ENCODE measurements around the gene SLIT3.

DNA sequence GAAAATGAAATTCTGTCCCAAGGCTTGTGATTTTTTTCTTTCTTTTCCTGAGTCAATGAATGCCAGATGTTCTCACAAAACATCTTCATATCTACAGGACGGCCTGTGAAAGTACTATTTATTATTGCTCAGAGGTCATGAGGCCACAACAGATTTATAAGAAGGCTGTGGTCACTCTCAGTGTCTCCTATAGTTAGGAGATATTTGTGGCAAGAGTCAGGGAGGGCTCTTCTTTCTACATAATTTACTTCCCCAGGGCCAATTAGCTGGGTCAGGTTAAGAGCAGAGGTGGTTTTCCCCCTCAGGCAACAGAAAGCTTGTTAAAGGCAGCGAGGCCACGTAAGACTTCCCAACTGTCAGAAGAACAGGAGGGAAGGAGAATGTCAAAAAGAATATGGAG lies 248.7 kb downstream of the SLIT3 start:
- TF ChIP-seq, protein P1, sequence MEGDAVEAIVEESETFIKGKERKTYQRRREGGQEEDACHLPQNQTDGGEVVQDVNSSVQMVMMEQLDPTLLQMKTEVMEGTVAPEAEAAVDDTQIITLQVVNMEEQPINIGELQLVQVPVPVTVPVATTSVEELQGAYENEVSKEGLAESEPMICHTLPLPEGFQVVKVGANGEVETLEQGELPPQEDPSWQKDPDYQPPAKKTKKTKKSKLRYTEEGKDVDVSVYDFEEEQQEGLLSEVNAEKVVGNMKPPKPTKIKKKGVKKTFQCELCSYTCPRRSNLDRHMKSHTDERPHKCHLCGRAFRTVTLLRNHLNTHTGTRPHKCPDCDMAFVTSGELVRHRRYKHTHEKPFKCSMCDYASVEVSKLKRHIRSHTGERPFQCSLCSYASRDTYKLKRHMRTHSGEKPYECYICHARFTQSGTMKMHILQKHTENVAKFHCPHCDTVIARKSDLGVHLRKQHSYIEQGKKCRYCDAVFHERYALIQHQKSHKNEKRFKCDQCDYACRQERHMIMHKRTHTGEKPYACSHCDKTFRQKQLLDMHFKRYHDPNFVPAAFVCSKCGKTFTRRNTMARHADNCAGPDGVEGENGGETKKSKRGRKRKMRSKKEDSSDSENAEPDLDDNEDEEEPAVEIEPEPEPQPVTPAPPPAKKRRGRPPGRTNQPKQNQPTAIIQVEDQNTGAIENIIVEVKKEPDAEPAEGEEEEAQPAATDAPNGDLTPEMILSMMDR (IDR thresholded peaks at IDR 0.05 in 4 of 5, conservative IDR thresholded peaks at IDR 0.05 in 1 of 5), result no peak
- TF ChIP-seq POLR2A (IDR thresholded peaks at IDR 0.05), result no peak

Measured in gastrocnemius medialis (tissue), 4 donors.